MM.1S (cell line): ENCODE data around the gene ZBTB45.

Source experiments
- EZH2 ChIP-seq: fragments of 300-600 bp; sonication (generic); optimal IDR thresholded peaks from 2 replicates; pipeline ENCODE3; 2017; ENCODE audit warnings: low read depth, mild to moderate bottlenecking, antibody characterized with exemption, low read length, mixed read lengths
- EZH2phosphoT487 ChIP-seq: fragments of 300-600 bp; sonication (generic); IDR thresholded peaks from 2 replicates; pipeline ENCODE4 v1.6.1; 2018; ENCODE audit warnings: antibody characterized with exemption, low read length
- TF ChIP-seq, protein P1 (sequence below): fragments of 300-600 bp; sonication (generic); IDR thresholded peaks from 2 replicates; pipeline ENCODE4 v1.5.1; 2016; ENCODE audit warnings: antibody characterized with exemption, low read length, mixed read lengths

DNA sequence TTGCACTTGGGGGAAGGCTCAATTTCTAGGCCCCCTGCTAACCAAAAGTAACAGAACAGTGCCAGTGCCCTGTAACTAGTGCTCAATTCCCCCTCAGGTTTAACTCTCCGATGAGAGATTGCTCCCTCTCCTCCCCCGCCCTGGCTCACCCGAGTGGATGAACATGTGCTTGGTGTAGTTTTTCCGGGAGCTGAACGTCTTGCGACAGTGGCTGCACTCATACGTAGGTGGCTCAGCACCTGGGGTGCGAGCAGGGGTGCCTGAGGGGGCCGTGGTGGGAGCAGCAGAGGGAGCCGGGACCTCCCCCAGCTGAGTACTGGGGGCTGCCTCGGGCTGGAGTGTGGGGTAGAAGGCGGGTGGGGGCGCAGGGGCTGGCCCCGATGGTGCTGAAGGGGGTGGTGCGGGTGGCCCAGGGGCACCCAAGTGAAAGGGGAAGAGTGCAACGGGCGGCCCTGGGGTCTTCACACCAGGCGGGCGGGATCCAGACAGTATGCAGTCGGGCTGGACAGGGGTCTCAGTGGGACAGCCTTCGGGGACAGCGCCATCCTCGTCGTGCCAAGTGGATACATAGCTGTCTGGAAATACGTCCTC is 3.3 kb downstream of the ZBTB45 start:
- TF ChIP-seq, protein P1, sequence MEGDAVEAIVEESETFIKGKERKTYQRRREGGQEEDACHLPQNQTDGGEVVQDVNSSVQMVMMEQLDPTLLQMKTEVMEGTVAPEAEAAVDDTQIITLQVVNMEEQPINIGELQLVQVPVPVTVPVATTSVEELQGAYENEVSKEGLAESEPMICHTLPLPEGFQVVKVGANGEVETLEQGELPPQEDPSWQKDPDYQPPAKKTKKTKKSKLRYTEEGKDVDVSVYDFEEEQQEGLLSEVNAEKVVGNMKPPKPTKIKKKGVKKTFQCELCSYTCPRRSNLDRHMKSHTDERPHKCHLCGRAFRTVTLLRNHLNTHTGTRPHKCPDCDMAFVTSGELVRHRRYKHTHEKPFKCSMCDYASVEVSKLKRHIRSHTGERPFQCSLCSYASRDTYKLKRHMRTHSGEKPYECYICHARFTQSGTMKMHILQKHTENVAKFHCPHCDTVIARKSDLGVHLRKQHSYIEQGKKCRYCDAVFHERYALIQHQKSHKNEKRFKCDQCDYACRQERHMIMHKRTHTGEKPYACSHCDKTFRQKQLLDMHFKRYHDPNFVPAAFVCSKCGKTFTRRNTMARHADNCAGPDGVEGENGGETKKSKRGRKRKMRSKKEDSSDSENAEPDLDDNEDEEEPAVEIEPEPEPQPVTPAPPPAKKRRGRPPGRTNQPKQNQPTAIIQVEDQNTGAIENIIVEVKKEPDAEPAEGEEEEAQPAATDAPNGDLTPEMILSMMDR = no peak
- TF ChIP-seq EZH2phosphoT487 (no peak), EZH2 (no peak)
